Measurements from ENCODE around the gene UCKL1.

The UCKL1 gene

GRCh38 chr20:63945921-63946920, 10.0 kb downstream of the UCKL1 start:
- DNase-seq (ENCODE audit: low read depth, low spot score), result no peak
- in situ Hi-C loops (cut with HindIII; ENCODE audit: low sequenced_read_pairs), result no loop called here
- no peak for TF ChIP-seq CTCF (IDR thresholded peaks at IDR 0.05; ENCODE audit: low read depth, low read length)
- no peak overlapping the region for H3K4me3 ChIP-seq (ENCODE audit: low read depth, low read length)

GRCh38 chr20:63945031-63945658, 11.1 kb downstream of the UCKL1 start:
- in situ Hi-C loops (cut with HindIII; ENCODE audit: low sequenced_read_pairs), result no loop called here
- no peak for TF ChIP-seq CTCF (IDR thresholded peaks at IDR 0.05; ENCODE audit: low read depth, low read length)
- H3K4me3 ChIP-seq (ENCODE audit: low read depth, low read length), result no peak overlapping the region
- no peak for DNase-seq (ENCODE audit: low read depth, low spot score)

DNA sequence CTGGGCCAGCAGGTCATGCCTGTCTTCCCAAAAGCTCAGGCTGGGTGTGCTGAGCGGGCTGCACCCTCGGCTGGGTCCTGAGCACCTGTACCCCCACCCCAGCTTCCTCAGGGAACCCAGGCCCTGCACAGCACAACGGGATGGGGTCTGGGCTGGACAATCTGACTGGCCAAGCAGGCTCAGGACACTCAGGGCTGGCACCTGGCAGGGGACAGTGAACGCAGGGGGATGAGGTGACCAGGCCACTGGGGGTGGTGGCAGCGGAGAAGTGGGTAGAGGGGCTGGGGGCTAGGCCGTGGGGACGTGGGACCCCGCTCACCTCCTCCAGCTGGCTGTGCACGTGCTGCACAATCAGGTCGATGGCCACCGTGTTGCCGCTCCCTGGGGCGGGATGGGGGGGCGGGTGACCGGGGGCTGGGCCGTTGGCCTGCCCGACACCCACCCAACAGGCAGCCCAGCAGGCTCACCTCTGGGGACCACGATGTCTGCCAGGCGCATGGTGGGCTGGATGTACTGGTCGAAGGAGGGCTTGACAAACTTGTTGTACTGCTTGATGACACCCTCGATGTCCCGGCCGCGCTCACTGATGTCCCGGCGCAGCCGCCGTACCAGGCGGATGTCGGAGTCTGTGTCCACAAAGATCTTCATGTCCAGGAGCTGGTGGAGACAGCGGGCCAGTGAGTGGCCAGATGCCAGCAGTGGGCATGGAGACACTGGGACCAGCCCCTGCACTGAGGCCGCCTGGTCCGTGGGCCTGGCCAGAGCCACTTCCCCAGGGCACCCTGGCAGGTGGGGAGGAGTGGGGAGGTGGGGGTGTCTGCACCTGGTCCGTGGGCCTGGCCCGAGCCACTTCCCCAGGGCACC, 11.9 kb downstream of the UCKL1 start:
- no peak for TF ChIP-seq CTCF (IDR thresholded peaks at IDR 0.05; ENCODE audit: low read depth, low read length)
- DNase-seq (ENCODE audit: low read depth, low spot score), result no peak
- H3K4me3 ChIP-seq (ENCODE audit: low read depth, low read length), result no peak overlapping the region
- in situ Hi-C loops (cut with HindIII; ENCODE audit: low sequenced_read_pairs), result no loop called here

DNA sequence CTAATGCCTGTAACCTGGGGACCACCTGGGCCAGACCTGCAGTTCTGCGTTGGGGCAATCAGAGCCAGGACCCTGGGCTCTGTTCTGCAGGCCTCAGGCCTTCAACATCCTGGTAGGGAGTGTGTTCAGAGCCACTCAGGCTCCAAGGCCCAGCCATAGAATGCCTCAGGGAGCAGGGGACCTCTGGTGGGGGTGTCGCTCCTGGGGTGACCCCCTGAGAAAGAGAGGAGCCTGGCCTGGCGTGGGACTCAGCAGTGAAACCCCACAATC, 12.5 kb downstream of the UCKL1 start:
- H3K4me3 ChIP-seq (ENCODE audit: low read depth, low read length), result no peak overlapping the region
- no peak for TF ChIP-seq CTCF (IDR thresholded peaks at IDR 0.05; ENCODE audit: low read depth, low read length)
- DNase-seq (ENCODE audit: low read depth, low spot score), result no peak
- in situ Hi-C loops (cut with HindIII; ENCODE audit: low sequenced_read_pairs), result no loop called here

DNA sequence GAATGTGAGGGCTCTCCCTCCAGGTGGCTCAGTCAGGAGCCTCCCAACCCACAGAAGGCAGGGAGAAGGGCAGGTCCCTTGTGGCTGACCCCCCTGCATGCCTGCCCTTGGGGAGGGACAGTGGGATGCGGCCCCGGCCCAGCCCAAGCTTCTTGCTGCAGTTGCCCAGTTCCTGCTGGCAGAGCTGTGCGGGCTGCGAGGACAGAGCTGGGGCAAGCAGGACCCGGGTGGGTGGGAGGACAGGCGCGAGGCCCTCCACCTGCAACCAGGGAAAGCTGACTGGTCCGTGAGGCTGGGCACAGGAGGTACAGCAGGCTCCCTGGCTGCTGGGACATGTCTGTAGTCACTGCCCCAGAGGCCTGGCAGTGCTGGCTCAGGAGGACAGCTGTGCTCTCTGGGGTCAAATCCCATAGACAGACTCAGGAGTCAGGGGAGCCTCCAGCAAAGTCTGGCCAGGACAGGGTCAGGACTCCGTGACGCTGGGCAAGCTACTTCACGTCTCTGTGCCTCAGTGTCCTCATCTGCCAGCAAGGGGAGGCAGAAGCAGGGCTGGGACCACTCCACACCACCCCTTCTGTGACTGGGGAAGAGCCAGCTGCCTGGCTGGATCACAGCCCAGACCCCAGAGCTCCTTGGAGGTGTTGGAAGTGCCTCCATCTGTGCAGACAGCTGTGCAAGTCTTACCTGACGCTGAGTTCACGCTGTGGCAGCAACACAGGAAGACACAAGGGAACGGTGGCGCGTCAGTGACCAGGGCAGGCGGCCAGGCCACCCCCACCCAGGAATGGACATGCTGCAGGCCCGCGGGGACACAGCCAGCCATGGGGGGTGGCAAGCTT, 13.0 kb downstream of the UCKL1 start:
- no peak for DNase-seq (ENCODE audit: low read depth, low spot score)
- no peak overlapping the region for H3K4me3 ChIP-seq (ENCODE audit: low read depth, low read length)
- in situ Hi-C loops (cut with HindIII; ENCODE audit: low sequenced_read_pairs), result no loop called here
- no peak for TF ChIP-seq CTCF (IDR thresholded peaks at IDR 0.05; ENCODE audit: low read depth, low read length)
